GM19438 (cell line): ENCODE data around the gene HMGN5.

ENCODE experiments used
- ATAC-seq: cut with Tn5 transposase; IDR thresholded peaks from one replicate; pipeline ENCODE4 v1.9.1; 2021; ENCODE audit warnings: low read depth; ENCODE audit not compliant: unreplicated experiment

The HMGN5 gene

GRCh38 chrX:81120936-81121371 is 80.8 kb downstream of the HMGN5 start:
- ATAC-seq, result peak; percentile 56

- ATAC-seq, result peak; percentile 36
Observed at GRCh38 chrX:81120258-81120935, 81.3 kb downstream of the HMGN5 start.

- ATAC-seq, result no peak
Observed at GRCh38 chrX:81114757-81115156, 87.0 kb downstream of the HMGN5 start.

- no peak for ATAC-seq
Observed at GRCh38 chrX:81110286-81110685, 91.4 kb downstream of the HMGN5 start.

GRCh38 chrX:81082649-81083048 is 119.1 kb downstream of the HMGN5 start:
- no peak for ATAC-seq
